NCI-H1436 treated with DMSO at 0.1 percent for 48 hours (cell line): ENCODE measurements around the gene ELL.

Experiments used
- DNase-seq: peaks from one replicate; lab custom pipeline; 2025; lab: John Stamatoyannopoulos, UW

Gene ELL

DNA sequence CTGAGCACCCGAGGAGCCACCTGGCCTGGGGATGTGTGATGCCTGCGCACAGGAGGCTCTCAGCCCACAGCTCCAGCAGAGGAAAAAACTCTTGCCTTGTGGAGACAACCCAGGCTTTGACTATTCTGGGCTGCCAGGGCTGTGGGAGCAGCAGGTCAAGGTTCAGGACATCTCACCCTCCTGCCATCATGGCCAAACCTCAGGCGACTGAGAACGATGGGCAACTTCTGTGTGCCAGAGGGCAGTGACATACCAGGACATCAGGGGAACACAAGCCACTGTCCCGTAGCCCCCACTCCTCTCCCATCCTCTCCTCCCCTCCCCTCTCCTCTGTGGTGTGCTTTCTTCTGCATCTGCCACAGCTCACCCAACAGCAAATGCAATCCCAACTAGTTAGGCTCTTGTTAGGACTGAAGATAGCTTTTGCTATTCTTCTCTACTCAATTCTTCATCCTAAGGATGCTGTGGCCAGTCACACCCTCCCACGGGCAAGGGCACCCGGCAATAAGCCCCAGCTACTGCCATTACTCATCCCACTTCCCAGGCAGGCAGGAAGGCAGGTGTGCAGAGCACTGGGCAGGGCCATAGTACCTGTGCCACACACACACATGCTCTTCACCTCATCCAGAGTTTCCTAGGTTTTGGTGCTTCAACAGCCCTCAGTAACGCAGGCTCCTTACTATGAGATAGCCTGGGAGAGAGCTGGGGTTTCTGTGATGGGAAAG is 16.8 kb downstream of the ELL start:
- no peak for DNase-seq

GRCh38 chr19:18503971-18504885 is 17.6 kb downstream of the ELL start:
- DNase-seq: no peak

DNA sequence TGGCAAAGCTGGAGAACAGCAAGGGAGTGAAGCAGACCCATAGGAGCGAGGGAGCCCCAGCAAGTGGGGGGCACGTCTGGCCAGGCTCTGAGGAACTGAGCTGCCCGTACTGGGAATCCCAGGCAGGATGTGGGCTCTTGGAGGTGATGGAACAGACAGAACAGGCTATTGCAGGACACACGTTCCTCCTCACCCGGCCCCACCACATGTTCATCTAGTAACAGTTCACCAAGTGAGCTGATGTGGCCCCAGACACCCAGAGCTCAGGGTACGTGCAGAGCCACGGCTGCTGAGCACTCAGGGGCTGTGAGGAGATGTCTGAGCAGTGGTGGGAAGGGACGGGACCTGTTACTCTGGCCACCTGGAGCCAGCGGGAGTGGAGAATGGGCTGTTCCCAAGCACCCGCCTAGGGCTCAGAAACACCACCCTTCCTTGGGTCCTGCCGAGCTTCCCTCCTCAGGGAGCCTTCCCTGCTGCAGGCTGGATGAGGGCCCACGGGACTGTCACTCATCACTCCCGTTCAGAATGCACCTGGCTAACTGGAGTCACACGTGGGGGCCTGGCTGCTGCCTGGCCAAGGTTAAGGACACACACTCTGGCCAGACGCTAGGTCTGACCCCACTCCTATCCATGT is 18.4 kb downstream of the ELL start:
- DNase-seq: no peak

- DNase-seq: no peak
These were observed 19.1 kb downstream of the ELL start for GRCh38 chr19:18502638-18503294.

DNA sequence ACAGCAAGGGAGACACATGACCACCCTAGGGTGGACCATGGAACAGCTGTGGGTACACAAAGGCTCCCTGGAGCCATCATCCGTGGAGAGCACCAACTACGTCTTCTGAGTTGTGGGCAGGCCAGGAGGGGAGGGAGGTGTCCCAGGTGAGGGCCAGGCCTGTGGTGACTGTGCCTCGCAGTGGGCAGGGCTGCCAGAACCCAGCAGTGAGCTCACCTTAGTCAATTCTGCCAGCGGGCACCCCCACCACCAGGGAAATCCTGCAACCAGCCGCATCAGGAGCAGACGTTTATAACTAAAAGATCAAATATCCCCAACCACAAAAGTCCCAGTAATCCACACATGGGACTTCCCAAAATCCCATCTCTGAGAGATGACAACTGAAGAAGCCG is 19.6 kb downstream of the ELL start:
- DNase-seq: no peak

DNA sequence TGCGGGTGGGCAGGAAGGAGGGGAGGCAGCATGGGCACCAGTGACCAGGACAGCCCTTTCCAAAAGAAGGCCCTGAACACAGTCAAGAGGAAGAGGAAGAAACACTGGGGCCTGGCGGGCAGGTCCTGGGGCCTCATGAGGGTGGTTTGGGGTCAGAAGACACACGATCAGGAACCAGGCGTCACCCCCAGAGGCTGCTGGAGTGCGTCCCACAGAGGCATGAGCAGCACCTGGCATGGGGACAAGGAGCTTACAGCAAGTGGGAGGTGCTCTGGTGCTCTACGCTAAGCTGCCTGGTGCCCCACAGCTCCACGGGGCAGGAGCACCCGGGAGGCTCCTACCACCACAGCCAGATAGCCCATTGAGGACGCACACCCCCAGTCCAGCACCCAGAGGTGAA is 20.0 kb downstream of the ELL start:
- DNase-seq: no peak

DNA sequence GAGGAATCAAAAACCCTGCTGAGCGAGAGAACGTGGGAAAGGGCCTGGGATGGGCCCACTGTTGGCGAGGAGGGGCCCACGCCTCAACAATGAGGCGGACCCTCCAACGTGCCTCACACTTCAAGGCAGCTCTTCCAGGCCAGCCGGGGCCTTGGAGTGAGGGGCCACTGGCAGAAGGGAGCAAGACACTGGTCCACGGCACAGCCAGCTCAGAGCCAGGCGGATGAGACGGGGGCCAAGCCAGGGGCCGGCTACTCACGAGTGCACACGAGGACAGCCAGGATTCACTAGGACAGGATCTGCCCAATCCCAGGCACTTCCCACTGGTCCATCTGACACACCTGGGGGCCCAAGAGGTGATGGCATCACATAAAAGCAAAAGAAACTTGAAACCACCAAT is 20.5 kb downstream of the ELL start:
- no peak for DNase-seq

GRCh38 chr19:18500799-18501198 is 21.1 kb downstream of the ELL start:
- DNase-seq: no peak

DNA sequence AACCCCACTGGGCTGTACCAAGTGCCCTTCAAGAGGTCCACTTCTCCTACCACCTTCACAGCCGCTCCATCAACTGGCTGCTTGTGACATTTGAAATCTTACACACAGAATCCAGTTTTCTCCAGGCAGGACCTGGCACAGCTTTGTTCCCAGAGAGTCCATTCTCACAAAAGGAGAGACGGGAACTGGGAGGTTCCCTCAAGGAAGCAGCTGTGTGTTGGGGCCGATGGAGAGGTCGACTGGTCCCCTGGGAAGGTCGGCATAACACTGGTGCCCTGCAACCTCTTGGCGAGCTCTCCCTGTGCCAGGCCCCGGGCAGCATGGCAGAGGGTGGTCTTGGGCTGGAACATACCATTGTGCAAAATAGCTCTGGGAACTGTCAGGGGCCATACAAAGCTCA is 21.5 kb downstream of the ELL start:
- DNase-seq: no peak

- no peak for DNase-seq
These were observed 22.7 kb downstream of the ELL start for GRCh38 chr19:18499055-18499775.

GRCh38 chr19:18496980-18497256 is 25.0 kb downstream of the ELL start:
- no peak for DNase-seq

DNA sequence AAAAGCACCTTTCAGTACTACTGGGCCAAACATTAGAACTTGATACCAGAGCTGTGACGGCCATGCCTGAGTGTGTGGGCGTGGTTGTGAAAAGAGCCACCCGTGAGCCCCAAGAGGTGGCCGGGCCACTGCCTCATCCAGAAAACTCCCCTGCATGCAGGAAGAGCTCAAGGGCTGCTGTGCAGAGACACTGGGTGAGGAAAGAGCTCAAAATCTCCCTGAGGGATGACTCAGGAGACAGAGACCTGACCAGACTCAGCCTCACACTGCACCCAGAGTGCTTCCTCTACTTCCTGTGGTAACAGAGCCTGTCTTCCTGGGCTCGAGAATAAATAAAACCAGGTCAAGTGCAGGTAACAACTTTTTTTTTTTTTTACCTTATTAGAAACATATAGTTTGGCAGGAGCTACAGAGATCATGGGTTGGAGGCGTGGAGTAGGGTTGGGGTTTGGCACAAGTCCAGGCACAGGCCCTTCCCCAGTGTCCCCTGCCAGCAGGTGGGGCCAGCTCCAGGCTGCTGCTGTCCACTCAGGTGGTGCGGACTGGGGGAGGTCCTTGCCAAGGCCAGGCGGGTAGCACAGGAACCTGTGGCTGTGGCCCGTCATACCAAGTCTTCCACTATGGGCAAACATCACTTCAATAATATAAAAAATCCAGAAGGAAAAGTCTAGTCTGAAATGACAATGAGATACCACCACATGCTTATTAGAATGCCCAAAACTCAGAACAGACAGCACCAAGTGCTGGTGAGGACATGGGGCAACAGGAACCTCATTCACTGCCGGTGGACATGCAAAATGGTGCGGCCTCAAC is 25.5 kb downstream of the ELL start:
- no peak for DNase-seq

- no peak for DNase-seq
These were observed 26.5 kb downstream of the ELL start for GRCh38 chr19:18495204-18495911.

- no peak for DNase-seq
These were observed 27.6 kb downstream of the ELL start for GRCh38 chr19:18494267-18494607.

DNA sequence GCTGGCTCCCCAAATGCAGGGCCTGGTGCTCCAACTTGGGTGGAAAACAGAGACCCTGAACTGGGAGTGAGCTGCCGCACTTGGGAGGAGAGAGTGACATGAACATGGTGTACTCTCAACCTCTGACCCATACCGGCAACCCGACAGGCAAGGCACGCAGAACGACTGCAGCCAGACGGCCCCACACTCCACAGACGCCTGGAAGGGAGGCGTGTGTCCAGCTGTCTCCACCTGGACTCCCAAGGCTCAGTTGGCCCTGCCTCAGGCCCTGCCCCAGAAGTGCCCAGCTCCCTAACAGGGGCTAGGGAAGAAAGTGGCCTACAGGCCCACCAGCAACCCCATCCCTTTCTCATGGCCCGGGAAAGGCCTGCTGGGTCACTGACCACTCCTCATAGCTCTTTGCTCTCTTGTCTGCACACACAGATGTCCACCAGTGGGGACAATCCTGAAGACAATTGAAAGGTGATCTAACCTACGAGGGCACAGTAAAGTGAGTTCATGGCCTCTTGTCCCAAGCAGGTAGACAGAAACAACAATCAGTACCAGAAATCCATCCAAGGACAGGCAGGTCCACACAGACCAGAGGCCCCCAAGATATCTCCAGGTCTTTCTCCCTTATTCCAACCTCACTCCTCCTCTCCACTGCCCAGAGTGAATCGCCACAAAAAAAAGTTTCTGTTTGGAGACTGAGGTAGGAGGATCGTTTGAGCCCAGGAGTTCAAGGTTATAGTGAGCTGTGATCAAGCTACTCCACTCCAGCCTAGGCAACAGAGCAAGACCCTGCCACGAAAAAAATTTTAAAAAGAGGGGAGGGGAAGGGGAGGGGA is 28.2 kb downstream of the ELL start:
- DNase-seq: no peak

- DNase-seq: no peak
These were observed 29.6 kb downstream of the ELL start for GRCh38 chr19:18491995-18492953.

DNA sequence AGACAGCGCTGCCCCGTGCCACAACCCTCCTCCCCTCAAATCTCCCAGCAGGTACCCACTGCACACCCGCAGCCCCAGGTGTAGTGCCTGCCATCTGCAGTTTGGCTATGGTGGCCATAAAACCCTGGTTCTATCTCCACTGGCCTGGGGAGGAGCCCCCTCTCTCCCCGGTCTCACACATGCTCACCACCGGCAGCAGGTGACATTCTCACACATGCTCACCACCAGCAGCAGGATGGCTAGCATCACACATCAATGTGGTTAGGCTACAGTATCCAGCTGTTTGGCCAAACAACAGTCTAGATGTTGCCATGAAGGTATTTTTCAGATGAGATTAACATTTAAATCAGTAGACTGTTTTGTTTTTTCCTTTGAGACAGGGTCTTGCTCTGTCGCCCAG is 31.1 kb downstream of the ELL start:
- DNase-seq: no peak

DNA sequence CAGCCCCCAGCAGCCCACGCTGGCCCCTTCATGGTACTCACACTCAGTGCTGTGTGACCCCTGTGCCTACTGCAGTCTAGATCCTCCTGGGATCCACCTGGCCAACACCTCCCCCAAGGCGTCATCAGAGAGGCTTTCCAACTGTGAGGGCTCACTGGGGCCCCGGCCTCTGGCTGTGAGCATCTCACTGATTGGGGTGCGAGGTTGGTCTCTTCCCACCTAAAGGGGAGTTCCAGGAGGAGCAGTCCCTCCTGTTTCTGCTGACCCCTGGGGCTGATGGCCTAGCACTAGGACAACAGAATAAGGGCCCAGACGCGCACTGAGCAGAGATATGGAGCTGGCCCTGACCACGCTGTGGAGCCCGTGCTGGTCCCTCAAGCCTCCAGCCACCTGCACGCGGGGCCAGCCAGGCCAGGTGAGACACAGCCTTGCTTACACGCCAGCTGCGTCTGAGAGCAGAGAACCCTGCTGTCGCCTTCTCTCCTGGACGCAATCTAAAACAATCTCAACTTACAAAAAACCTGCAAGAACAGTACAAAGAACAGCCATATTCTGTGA is 32.2 kb downstream of the ELL start:
- no peak for DNase-seq
